KMS-11 (cell line): ENCODE results near the gene ROPN1B.

Experiments
- H2AFZ ChIP-seq: fragments of 200-600 bp; sonication (generic); 2 replicates; pipeline ENCODE4 v1.6.1; 2016; ENCODE audit warnings: antibody characterized with exemption, mixed run types, low read depth
- H3K27ac ChIP-seq: fragments of 200-600 bp; sonication (generic); 2 replicates; pipeline ENCODE4 v1.6.1; 2016; ENCODE audit warnings: mild to moderate bottlenecking, mixed run types
- H3K27me3 ChIP-seq: fragments of 200-600 bp; sonication (generic); 2 replicates; pipeline ENCODE4 v1.6.1; 2017; ENCODE audit warnings: mild to moderate bottlenecking, low read depth, mixed run types, moderate library complexity; ENCODE audit not compliant: insufficient read depth
- H3K36me3 ChIP-seq: fragments of 200-600 bp; sonication (generic); 2 replicates; pipeline ENCODE4 v1.6.1; 2017; ENCODE audit warnings: mild to moderate bottlenecking, mixed run types; ENCODE audit not compliant: insufficient read depth
- H3K4me1 ChIP-seq: fragments of 200-600 bp; sonication (generic); 2 replicates; pipeline ENCODE4 v1.6.1; 2016; ENCODE audit warnings: mild to moderate bottlenecking, low read depth, mixed run types; ENCODE audit not compliant: poor library complexity, severe bottlenecking
- H3K4me2 ChIP-seq: fragments of 200-600 bp; sonication (generic); 2 replicates; pipeline ENCODE4 v1.7.0; 2016; ENCODE audit warnings: mild to moderate bottlenecking, mixed run types
- H3K4me3 ChIP-seq: fragments of 200-600 bp; sonication (generic); IDR thresholded peaks from 2 replicates; pipeline ENCODE4 v1.6.1; 2017; ENCODE audit warnings: low read depth, low read length, mixed read lengths; ENCODE audit not compliant: insufficient read depth
- H3K79me2 ChIP-seq: fragments of 200-600 bp; sonication (generic); 2 replicates; pipeline ENCODE4 v1.6.1; 2016; ENCODE audit warnings: low read depth, mixed run types; ENCODE audit not compliant: insufficient read depth
- H3K9ac ChIP-seq: fragments of 200-600 bp; sonication (generic); 2 replicates; pipeline ENCODE4 v1.6.1; 2016; ENCODE audit warnings: mild to moderate bottlenecking, mixed run types
- H4K20me1 ChIP-seq: fragments of 200-600 bp; sonication (generic); 2 replicates; pipeline ENCODE4 v1.6.1; 2016; ENCODE audit warnings: mild to moderate bottlenecking, mixed run types; ENCODE audit not compliant: insufficient read depth
- TF ChIP-seq, protein P1 (sequence below): fragments of 200-600 bp; sonication (generic); conservative IDR thresholded peaks from 2 replicates; pipeline ENCODE4 v1.6.1; 2017; ENCODE audit warnings: low read depth, mild to moderate bottlenecking, antibody characterized with exemption, low read length, moderate library complexity, mixed read lengths

ROPN1B gene

DNA sequence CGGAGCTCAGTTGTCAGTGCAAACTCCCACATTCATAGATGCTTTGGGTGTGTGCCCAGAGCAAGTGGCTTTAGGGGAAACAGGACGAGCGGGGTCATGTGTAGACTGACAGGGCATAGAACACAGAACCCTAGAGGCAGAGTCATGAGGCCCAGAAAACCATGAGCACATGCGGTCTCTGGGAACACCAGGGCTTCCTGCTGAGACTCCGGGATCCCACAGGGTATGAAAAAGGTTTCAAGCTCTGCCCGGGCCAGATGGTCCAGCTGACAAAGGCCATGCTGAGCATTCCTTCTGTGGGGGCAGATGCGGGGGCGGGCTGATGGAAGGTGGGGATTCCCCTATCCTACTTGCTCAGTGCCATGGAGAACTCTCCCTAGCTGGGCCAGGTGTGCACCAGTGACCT, 44.8 kb downstream of the ROPN1B start:
- H3K4me3 ChIP-seq: no peak overlapping the region
- TF ChIP-seq, protein P1, sequence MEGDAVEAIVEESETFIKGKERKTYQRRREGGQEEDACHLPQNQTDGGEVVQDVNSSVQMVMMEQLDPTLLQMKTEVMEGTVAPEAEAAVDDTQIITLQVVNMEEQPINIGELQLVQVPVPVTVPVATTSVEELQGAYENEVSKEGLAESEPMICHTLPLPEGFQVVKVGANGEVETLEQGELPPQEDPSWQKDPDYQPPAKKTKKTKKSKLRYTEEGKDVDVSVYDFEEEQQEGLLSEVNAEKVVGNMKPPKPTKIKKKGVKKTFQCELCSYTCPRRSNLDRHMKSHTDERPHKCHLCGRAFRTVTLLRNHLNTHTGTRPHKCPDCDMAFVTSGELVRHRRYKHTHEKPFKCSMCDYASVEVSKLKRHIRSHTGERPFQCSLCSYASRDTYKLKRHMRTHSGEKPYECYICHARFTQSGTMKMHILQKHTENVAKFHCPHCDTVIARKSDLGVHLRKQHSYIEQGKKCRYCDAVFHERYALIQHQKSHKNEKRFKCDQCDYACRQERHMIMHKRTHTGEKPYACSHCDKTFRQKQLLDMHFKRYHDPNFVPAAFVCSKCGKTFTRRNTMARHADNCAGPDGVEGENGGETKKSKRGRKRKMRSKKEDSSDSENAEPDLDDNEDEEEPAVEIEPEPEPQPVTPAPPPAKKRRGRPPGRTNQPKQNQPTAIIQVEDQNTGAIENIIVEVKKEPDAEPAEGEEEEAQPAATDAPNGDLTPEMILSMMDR: no peak
- H3K4me2 ChIP-seq: no peak overlapping the region
- H3K27ac ChIP-seq: no peak overlapping the region
- no peaks in the 10 kb centered on the region for H3K4me1 ChIP-seq
- no peaks in the 10 kb centered on the region for H3K79me2 ChIP-seq
- no peaks in the 10 kb centered on the region for H3K36me3 ChIP-seq
- H3K27me3 ChIP-seq: no peaks in the 10 kb centered on the region
- H4K20me1 ChIP-seq: no peaks in the 10 kb centered on the region
- no peak overlapping the region for H2AFZ ChIP-seq
- no peak overlapping the region for H3K9ac ChIP-seq

DNA sequence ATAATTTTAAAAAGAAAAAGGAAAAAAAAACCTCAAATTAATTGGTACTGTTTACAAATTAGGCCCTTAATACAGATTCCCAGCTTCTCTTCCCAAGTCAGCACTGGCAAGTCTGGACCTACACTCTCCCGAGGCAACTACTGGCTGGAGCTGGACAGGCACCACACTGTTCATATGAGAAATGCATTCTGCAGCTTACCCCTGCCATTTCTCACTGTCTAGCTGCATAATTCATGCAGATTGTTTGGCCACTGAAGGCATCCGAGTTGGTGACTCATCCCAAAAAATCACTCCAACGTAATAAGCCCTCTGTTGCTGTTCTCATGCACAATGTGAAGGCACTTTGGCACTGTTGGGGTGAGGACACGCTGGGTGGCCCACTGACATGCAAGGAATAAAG, 45.3 kb downstream of the ROPN1B start:
- H4K20me1 ChIP-seq: no peaks in the 10 kb centered on the region
- H3K27me3 ChIP-seq: no peaks in the 10 kb centered on the region
- no peak overlapping the region for H3K4me2 ChIP-seq
- H3K79me2 ChIP-seq: no peaks in the 10 kb centered on the region
- H2AFZ ChIP-seq: no peak overlapping the region
- no peak overlapping the region for H3K4me3 ChIP-seq
- H3K9ac ChIP-seq: no peak overlapping the region
- H3K27ac ChIP-seq: no peak overlapping the region
- no peaks in the 10 kb centered on the region for H3K4me1 ChIP-seq
- H3K36me3 ChIP-seq: no peaks in the 10 kb centered on the region
- TF ChIP-seq, protein P1: no peak

DNA sequence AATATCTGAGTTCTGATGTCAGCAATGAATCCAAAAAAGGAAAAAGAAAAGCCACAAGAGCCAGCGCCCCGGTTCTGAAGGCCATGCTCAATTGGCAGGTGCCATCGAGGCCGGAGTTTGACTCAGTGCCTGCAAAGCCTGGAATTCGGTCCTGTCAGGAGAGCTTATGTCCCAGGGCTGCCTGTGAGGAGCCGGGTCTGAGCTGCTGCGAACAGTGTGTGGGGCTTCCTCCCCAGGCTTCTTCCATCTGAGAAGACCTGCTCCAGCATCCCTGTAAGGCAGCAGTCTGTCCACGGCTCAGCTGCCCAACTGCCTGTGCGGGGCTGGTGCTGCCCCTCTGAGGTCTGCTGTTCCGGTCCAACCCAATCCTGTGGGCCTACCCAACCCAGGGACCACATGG, 46.1 kb downstream of the ROPN1B start:
- Histone ChIP-seq H3K27ac (no peak overlapping the region), H4K20me1 (no peaks in the 10 kb centered on the region), H3K4me2 (no peak overlapping the region), H2AFZ (no peak overlapping the region), H3K36me3 (no peaks in the 10 kb centered on the region), H3K4me3 (no peak overlapping the region), H3K27me3 (no peaks in the 10 kb centered on the region), H3K4me1 (no peaks in the 10 kb centered on the region), H3K9ac (no peak overlapping the region), H3K79me2 (no peaks in the 10 kb centered on the region)
- TF ChIP-seq, protein P1: no peak

DNA sequence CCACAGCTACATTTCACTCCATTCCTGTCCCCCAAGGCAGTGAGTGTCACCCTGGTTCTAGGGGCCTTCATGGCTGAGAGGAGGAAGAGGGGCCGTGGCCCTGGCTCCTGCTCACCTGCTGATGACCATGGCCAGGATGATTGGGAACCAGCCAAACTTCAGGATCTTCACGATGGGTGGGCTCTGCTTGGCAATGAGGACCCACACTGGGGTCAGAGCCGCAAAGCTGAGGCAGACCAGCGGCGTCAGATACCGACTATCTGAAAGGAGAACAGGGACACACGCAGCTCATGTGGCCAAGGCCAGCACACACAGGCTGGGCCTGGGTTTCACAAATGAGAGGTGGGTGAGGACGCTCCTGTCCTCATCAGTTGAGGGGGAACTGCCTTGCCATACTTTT, 47.6 kb downstream of the ROPN1B start:
- Histone ChIP-seq H3K27ac (no peak overlapping the region), H3K9ac (no peak overlapping the region), H3K4me2 (no peak overlapping the region), H3K27me3 (no peaks in the 10 kb centered on the region), H2AFZ (no peak overlapping the region), H4K20me1 (no peaks in the 10 kb centered on the region), H3K79me2 (no peaks in the 10 kb centered on the region), H3K4me1 (no peaks in the 10 kb centered on the region), H3K36me3 (no peaks in the 10 kb centered on the region), H3K4me3 (no peak overlapping the region)
- TF ChIP-seq, protein P1: no peak
